IMR-90 (cell line): Measurements from ENCODE around the gene RFX2. TPM values are rescaled to one million over a fixed set of nuclear protein-coding genes. Genes with fewer than 3 reads are reported as not detected.

ENCODE experiments used
- ATAC-seq: fragments of 200-7000 bp; cut with Tn5 transposase; 2 replicates; pipeline ENCODE4 v1.9.1; 2020; ENCODE audit warnings: low read depth, mild to moderate bottlenecking, moderate library complexity
- BruUV-seq: library from RNA; stranded (reverse); fragments of 400-500 nt; replicated peaks from 2 replicates; lab custom pipeline; 2021; lab: Mats Ljungman, UMichigan
- CTCF ChIA-PET: fragments of 300-600 bp; formaldehyde crosslinking; extraction: SDS; loops from one replicate; lab custom pipeline; 2021; ENCODE audit warnings: antibody characterized with exemption; lab: Yijun Ruan, JAX
- POLR2A ChIA-PET: fragments of 300-600 bp; sonication (Branson Sonifier 250); formaldehyde crosslinking; loops from one replicate; lab custom pipeline; 2022; ENCODE audit warnings: antibody characterized with exemption; ENCODE audit not compliant: unreplicated experiment; lab: Charles Lee
- DNase-seq: peaks from one replicate; pipeline ENCODE4 v3.0.0; 2013
- H2AFZ ChIP-seq: replicated peaks from 2 replicates; pipeline ENCODE3; 2013; ENCODE audit warnings: low read length, mild to moderate bottlenecking; ENCODE audit not compliant: poor library complexity
- H2AK5ac ChIP-seq: 2 replicates; pipeline ENCODE4 v1.6.1; 2013; ENCODE audit warnings: low read depth, low read length, inconsistent platforms
- H2AK9ac ChIP-seq: replicated peaks from 2 replicates; pipeline ENCODE3; 2013; ENCODE audit warnings: mild to moderate bottlenecking, low read depth, low read length, moderate library complexity; ENCODE audit not compliant: poor library complexity
- H2BK120ac ChIP-seq: 2 replicates; pipeline ENCODE4 v1.6.1; 2013; ENCODE audit warnings: low read depth, low read length, inconsistent platforms
- H2BK15ac ChIP-seq: 3 replicates; pipeline ENCODE4 v1.6.1; 2013; ENCODE audit warnings: low read depth, low read length, inconsistent platforms
- H2BK20ac ChIP-seq: 2 replicates; pipeline ENCODE4 v1.6.1; 2013; ENCODE audit warnings: low read depth, mild to moderate bottlenecking, inconsistent platforms, low read length, moderate library complexity
- H2BK5ac ChIP-seq: 2 replicates; pipeline ENCODE4 v1.6.1; 2013; ENCODE audit warnings: mild to moderate bottlenecking, low read depth, low read length, inconsistent platforms; ENCODE audit not compliant: poor library complexity, severe bottlenecking
- H3K14ac ChIP-seq: replicated peaks from 2 replicates; pipeline ENCODE4 v1.6.1; 2013; ENCODE audit warnings: low read depth, low read length, inconsistent platforms
- H3K18ac ChIP-seq: 2 replicates; pipeline ENCODE4 v1.6.1; 2013; ENCODE audit warnings: low read depth, low read length, control low read depth
- H3K23ac ChIP-seq: 2 replicates; pipeline ENCODE4 v1.6.1; 2013; ENCODE audit warnings: low read depth, low read length, inconsistent platforms
- H3K27ac ChIP-seq: 2 replicates; pipeline ENCODE4 v1.5.1; 2013; ENCODE audit warnings: mild to moderate bottlenecking, control low read depth, low read length; ENCODE audit not compliant: insufficient read depth
- H3K27me3 ChIP-seq: 2 replicates; pipeline ENCODE4 v1.6.1; 2013; ENCODE audit warnings: low read length; ENCODE audit not compliant: control insufficient read depth, insufficient read depth
- H3K36me3 ChIP-seq: 2 replicates; pipeline ENCODE4 v1.6.1; 2013; ENCODE audit warnings: low read length, mixed read lengths; ENCODE audit not compliant: control insufficient read depth, insufficient read depth
- H3K4ac ChIP-seq: 2 replicates; pipeline ENCODE4 v1.6.1; 2013; ENCODE audit warnings: low read depth, low read length, inconsistent platforms
- H3K4me1 ChIP-seq: 2 replicates; pipeline ENCODE4 v1.6.1; 2013; ENCODE audit warnings: low read length, mixed read lengths; ENCODE audit not compliant: control insufficient read depth, insufficient read depth
- H3K4me2 ChIP-seq: 2 replicates; pipeline ENCODE4 v1.6.1; 2013; ENCODE audit warnings: low read depth, mild to moderate bottlenecking, control low read depth, low read length, moderate library complexity
- H3K4me3 ChIP-seq: 2 replicates; pipeline ENCODE4 v1.5.1; 2013; ENCODE audit warnings: low read depth, mild to moderate bottlenecking, control low read depth, low read length, moderate library complexity; ENCODE audit not compliant: insufficient read depth
- H3K56ac ChIP-seq: 2 replicates; pipeline ENCODE4 v1.6.1; 2013; ENCODE audit warnings: low read length, inconsistent platforms; ENCODE audit not compliant: insufficient read depth; ENCODE audit errors: extremely low read depth
- H3K79me1 ChIP-seq, 2 experiments: 2 replicates each; pipeline ENCODE4 v1.6.1; 2013; ENCODE audit warnings: low read length in 2 of 2, inconsistent platforms in 1 of 2, low read depth in 1 of 2
- H3K9ac ChIP-seq: 2 replicates; pipeline ENCODE4 v1.6.1; 2013; ENCODE audit warnings: low read depth, low read length, control low read depth
- H3K9me1 ChIP-seq: 2 replicates; pipeline ENCODE4 v1.6.1; 2013; ENCODE audit warnings: low read length, inconsistent platforms; ENCODE audit not compliant: insufficient read depth
- H3K9me3 ChIP-seq: 2 replicates; pipeline ENCODE4 v1.6.1; 2013; ENCODE audit warnings: low read length; ENCODE audit not compliant: control insufficient read depth, insufficient read depth
- H4K20me1 ChIP-seq: 2 replicates; pipeline ENCODE4 v1.6.1; 2013; ENCODE audit warnings: low read length, inconsistent platforms; ENCODE audit not compliant: insufficient read depth
- H4K5ac ChIP-seq: 2 replicates; pipeline ENCODE4 v1.6.1; 2013; ENCODE audit warnings: mild to moderate bottlenecking, low read depth, low read length, control low read depth
- H4K8ac ChIP-seq, 2 experiments: 2 replicates each; pipeline ENCODE4 v1.6.1; 2013; ENCODE audit warnings: low read depth in 2 of 2, low read length in 2 of 2, control low read depth in 1 of 2, inconsistent platforms in 1 of 2
- H4K91ac ChIP-seq: 2 replicates; pipeline ENCODE4 v1.6.1; 2013; ENCODE audit warnings: low read depth, low read length, inconsistent platforms; ENCODE audit not compliant: insufficient read depth
- BHLHE40 ChIP-seq: fragments of 150-350 bp; IDR thresholded peaks from 2 replicates; pipeline ENCODE4 v1.6.1; 2016; ENCODE audit warnings: mild to moderate bottlenecking, low read depth, low read length
- CHD1 ChIP-seq: IDR thresholded peaks from 2 replicates; pipeline ENCODE4 v1.6.1; 2012; ENCODE audit warnings: low read depth, low read length, improper control_type of control experiment
- FOS ChIP-seq: fragments of 150-350 bp; IDR thresholded peaks from 2 replicates; pipeline ENCODE4 v1.6.1; 2016; ENCODE audit warnings: low read depth, low read length
- MAFK ChIP-seq: IDR thresholded peaks from 2 replicates; pipeline ENCODE4 v1.6.1; 2012; ENCODE audit warnings: low read depth, low read length, improper control_type of control experiment
- MAZ ChIP-seq: IDR thresholded peaks from 2 replicates; pipeline ENCODE4 v1.6.1; 2012; ENCODE audit warnings: low read depth, mild to moderate bottlenecking, low read length, improper control_type of control experiment, moderate library complexity, borderline replicate concordance
- MXI1 ChIP-seq: IDR thresholded peaks from 2 replicates; pipeline ENCODE4 v1.6.1; 2012; ENCODE audit warnings: low read depth, mild to moderate bottlenecking, low read length, moderate library complexity, borderline replicate concordance
- NFE2L2 ChIP-seq: fragments of 150-350 bp; IDR thresholded peaks from 2 replicates; pipeline ENCODE4 v1.6.1; 2016; ENCODE audit warnings: low read depth, mild to moderate bottlenecking, low read length
- POLR2A ChIP-seq: IDR thresholded peaks from 2 replicates; pipeline ENCODE4 v1.6.1; 2012; ENCODE audit warnings: mild to moderate bottlenecking, low read depth, low read length
- RAD21 ChIP-seq: IDR thresholded peaks from 2 replicates; pipeline ENCODE4 v1.6.1; 2012; ENCODE audit warnings: low read length, improper control_type of control experiment
- RCOR1 ChIP-seq: IDR thresholded peaks from 2 replicates; pipeline ENCODE4 v1.6.1; 2012; ENCODE audit warnings: mild to moderate bottlenecking, low read length, improper control_type of control experiment; ENCODE audit not compliant: insufficient replicate concordance
- RFX5 ChIP-seq: IDR thresholded peaks from 2 replicates; pipeline ENCODE4 v1.8.0; 2012; ENCODE audit warnings: low read depth, mild to moderate bottlenecking, low read length, moderate library complexity
- SMC3 ChIP-seq: fragments of 150-350 bp; IDR thresholded peaks from 2 replicates; pipeline ENCODE4 v1.6.1; 2016; ENCODE audit warnings: low read depth, mild to moderate bottlenecking, antibody characterized with exemption, low read length, moderate library complexity
- USF2 ChIP-seq: fragments of 150-350 bp; IDR thresholded peaks from 2 replicates; pipeline ENCODE4 v1.6.1; 2017; ENCODE audit warnings: mild to moderate bottlenecking, antibody characterized with exemption, low read length, low read depth
- WGBS, 2 experiments: methylation state at CpG; one replicate each; pipeline versions ENCODE4 v1.1.5 to v1.1.7; 2013; ENCODE audit warnings: missing lambda C conversion rate in 2 of 2; ENCODE audit not compliant: insufficient read length in 1 of 2; ENCODE audit errors: extremely low coverage in 2 of 2; 5-methylcytosine and 5-hydroxymethylcytosine counted together
- dilution Hi-C: fragments of 300-500 bp; cut with HindIII; formaldehyde crosslinking; loops from one replicate; pipeline ENCODE4 v1.14.3; 2018; ENCODE audit warnings: low sequenced_read_pairs; ENCODE audit not compliant: unreplicated experiment
- in situ Hi-C: fragments of 300-500 bp; cut with MboI; formaldehyde crosslinking; loops from 3 replicates; pipeline ENCODE4 v1.14.3; 2019; ENCODE audit warnings: low sequenced_read_pairs, inconsistent platforms, mixed read lengths
- intact Hi-C: fragments of 100-400 bp; cut with micrococcal nuclease; formaldehyde crosslinking; loops from 2 replicates; pipeline ENCODE4 v1.10.0; 2022
- polyA plus RNA-seq, 3 experiments: library from polyadenylated mRNA; depleted of rRNA; stranded (reverse); fragments of >200 nt; gene quantifications; 2 replicates each; pipeline ENCODE4 v1.2.3, GENCODE V29; 2012; ENCODE audit warnings: low replicate concordance in 1 of 3
- total RNA-seq: library from RNA; depleted of rRNA; stranded (reverse); fragments of >200 nt; gene quantifications from 2 replicates; pipeline ENCODE4 v1.2.3, GENCODE V29; 2012
- TF ChIP-seq, protein P1 (sequence below): fragments of 150-350 bp; IDR thresholded peaks from 2 replicates; pipeline ENCODE4 v1.6.1; 2016; ENCODE audit warnings: low read depth, mild to moderate bottlenecking, low read length, moderate library complexity, borderline replicate concordance
- TF ChIP-seq, protein P2 (sequence below): conservative IDR thresholded peaks from 2 replicates; pipeline ENCODE4 v1.5.1; 2012; ENCODE audit warnings: mild to moderate bottlenecking, low read depth, low read length, improper control_type of control experiment

Gene RFX2
- total and polyA plus RNA-seq, 2 of the 4 experiments (the other 2 are of a cell fraction): 2.2 to 4.9 TPM

GRCh38 chr19:5958074-5958850, 152.0 kb downstream of the RFX2 start:
- no peak overlapping the region for H2BK15ac ChIP-seq
- ChIA-PET CTCF (interaction anchor here (1.5 kb wide), 1 partner anchor 154 kb away, joined by 5 read pairs; no protein-coding TSS in a partner anchor), POLR2A (no interaction called here)
- ATAC-seq: no peak
- H3K23ac ChIP-seq: no peak overlapping the region
- H3K27me3 ChIP-seq: no peaks in the 10 kb centered on the region
- WGBS, 2 experiments: 94% methylated on average over 9 of the region's 21 CpGs; no CpG with 5 or more reads in 1 of the 2 experiments
- no peak overlapping the region for H2BK5ac ChIP-seq
- no peak overlapping the region for H3K4me3 ChIP-seq
- no peak overlapping the region for H3K4me2 ChIP-seq
- in situ Hi-C loops: no loop called here
- intact Hi-C loops: no loop called here
- dilution Hi-C loops: no loop called here
- DNase-seq: no peak
- BruUV-seq: no TSS peak
- no peak overlapping the region for H3K9ac ChIP-seq
- H3K18ac ChIP-seq: no peak overlapping the region
- no peaks in the 10 kb centered on the region for H3K9me3 ChIP-seq
- no peak overlapping the region; the same call in 1 of the 2 replicates for H2BK20ac ChIP-seq
- peaks cover 53% of the 10 kb centered on the region for H3K4me1 ChIP-seq
- no peak overlapping the region for H2BK120ac ChIP-seq
- no peak overlapping the region; the same call in none of the 2 replicates for H2AK5ac ChIP-seq
- H4K5ac ChIP-seq: no peak overlapping the region
- H2AFZ ChIP-seq: peak overlapping the region; percentile 34
- no peak overlapping the region for H3K14ac ChIP-seq
- H3K9me1 ChIP-seq: peaks cover 56% of the 10 kb centered on the region
- peak overlapping the region; percentile 20 for H2AK9ac ChIP-seq
- H4K20me1 ChIP-seq: peaks cover 90% of the 10 kb centered on the region
- no peak overlapping the region for H3K56ac ChIP-seq
- H3K79me1 ChIP-seq: peaks cover 35 to 99% of the 10 kb centered on the region in 2 experiments
- H4K8ac ChIP-seq: no peak overlapping the region
- H3K27ac ChIP-seq: no peak overlapping the region
- peak overlapping the region; percentile 17; the same call in 1 of the 2 replicates for H3K4ac ChIP-seq
- H3K36me3 ChIP-seq: no peaks in the 10 kb centered on the region; the same call in 1 of the 2 replicates
- no peak overlapping the region for H4K91ac ChIP-seq
- TF ChIP-seq MAZ (no peak), CHD1 (no peak), RFX5 (no peak), FOS (no peak), SMC3 (no peak), MXI1 (no peak), NFE2L2 (no peak), USF2 (no peak), RAD21 (no peak), RCOR1 (no peak), POLR2A (no peak), MAFK (no peak), BHLHE40 (no peak)
- TF ChIP-seq, protein P1, sequence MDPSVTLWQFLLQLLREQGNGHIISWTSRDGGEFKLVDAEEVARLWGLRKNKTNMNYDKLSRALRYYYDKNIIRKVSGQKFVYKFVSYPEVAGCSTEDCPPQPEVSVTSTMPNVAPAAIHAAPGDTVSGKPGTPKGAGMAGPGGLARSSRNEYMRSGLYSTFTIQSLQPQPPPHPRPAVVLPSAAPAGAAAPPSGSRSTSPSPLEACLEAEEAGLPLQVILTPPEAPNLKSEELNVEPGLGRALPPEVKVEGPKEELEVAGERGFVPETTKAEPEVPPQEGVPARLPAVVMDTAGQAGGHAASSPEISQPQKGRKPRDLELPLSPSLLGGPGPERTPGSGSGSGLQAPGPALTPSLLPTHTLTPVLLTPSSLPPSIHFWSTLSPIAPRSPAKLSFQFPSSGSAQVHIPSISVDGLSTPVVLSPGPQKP: no peak
- TF ChIP-seq, protein P2, sequence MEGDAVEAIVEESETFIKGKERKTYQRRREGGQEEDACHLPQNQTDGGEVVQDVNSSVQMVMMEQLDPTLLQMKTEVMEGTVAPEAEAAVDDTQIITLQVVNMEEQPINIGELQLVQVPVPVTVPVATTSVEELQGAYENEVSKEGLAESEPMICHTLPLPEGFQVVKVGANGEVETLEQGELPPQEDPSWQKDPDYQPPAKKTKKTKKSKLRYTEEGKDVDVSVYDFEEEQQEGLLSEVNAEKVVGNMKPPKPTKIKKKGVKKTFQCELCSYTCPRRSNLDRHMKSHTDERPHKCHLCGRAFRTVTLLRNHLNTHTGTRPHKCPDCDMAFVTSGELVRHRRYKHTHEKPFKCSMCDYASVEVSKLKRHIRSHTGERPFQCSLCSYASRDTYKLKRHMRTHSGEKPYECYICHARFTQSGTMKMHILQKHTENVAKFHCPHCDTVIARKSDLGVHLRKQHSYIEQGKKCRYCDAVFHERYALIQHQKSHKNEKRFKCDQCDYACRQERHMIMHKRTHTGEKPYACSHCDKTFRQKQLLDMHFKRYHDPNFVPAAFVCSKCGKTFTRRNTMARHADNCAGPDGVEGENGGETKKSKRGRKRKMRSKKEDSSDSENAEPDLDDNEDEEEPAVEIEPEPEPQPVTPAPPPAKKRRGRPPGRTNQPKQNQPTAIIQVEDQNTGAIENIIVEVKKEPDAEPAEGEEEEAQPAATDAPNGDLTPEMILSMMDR: no peak
